Fibroblast of skin of left quadriceps (primary cell): ENCODE data around the gene RBM47.
A peak's percentile ranks its signal among the peaks of the same experiment; 100 is the strongest.

Experiments
- DNase-seq, 2 experiments: peaks; one replicate each; pipeline ENCODE4 v3.0.0-alpha.2; 2013; ENCODE audit warnings: low read depth in 2 of 2

The RBM47 gene

DNA sequence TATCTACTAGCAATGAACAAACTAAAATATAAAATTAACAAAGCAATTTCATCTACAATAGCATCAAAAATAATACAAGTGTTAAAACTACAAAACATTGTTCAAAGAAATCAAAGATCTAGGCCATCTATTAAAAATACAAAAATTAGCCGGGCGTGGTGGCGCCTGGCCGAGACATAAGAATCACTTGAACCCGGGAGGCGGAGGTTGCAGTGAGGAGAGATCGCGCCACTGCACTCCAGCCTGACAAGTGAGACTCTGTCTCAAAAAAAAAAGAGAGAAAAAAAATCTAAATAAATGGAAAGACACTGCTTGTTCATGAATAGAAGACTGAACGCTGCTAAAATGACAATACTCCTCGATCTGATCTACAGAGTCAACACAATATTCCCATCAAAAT lies 139.2 kb downstream of the RBM47 start:
- no peak for DNase-seq

DNA sequence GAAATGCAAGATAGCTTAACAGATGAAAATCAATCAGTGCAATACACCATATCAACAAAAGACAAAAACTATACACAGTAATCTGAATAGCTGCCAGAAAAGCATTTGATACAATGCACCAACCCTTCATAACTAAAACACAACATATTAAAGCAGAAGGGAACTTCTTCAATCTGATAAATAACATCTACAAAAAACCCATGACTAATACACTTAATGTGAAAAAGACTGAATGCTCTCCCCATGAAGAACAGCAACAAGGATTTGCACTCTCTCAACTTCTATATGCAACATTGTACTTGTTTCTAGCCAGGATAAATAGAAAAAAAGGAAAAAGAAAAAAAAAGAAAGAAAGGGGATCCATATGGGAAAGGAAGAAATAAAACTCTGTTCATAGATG lies 139.7 kb downstream of the RBM47 start:
- no peak for DNase-seq

DNA sequence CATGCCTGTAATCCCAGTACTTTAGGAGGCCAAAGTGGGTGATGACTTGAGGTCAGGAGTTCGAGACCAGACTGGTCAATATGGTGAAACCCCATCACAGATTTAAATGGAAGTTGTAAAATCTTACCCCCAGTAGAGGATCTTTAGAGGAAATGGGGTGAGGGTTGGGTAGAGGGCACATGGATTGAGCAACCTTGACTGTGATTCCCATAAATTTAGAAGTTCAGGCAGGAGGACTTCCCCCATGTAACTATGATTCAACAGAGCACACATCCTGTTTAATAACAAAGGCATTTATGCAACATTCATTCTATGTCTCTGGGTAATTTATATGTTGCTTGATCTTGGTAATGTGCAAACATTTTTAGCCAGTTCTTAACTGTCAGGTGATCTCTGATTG lies 143.1 kb downstream of the RBM47 start:
- DNase-seq: peak; percentile 10 to 26

DNA sequence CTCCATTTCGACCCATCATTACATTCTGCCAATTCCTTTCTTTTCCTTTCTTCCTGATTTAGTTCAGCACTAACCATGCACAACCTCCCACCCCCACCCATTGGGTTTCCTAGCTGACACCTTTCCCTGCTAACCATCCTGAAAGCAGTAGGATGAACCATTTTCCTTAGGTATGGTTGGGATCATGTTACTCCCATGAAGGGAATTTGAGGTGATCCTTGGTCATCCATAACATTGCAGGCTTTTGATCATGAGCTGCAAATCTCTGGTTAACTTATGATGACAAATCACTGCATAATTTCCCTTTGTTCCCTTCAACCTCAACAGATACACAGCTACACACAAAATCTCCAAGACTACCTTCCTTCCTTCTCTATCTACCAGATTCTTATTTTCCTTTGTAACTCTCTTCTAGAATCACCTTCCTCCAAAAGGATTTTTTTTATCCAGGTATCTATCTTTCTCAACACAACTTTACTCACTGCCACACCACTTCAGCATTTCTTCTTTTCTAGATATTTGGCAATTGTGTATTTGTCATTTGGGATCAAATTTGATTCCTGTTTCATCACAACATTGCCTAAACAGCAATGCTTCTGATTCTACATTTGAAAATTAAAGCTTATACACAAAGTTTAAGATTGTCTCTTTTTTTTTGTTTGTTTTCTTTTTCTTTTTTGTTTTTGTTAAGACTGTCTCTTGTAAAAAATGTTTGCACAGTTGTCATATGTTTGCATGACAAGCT lies 145.1 kb downstream of the RBM47 start:
- no peak for DNase-seq

DNA sequence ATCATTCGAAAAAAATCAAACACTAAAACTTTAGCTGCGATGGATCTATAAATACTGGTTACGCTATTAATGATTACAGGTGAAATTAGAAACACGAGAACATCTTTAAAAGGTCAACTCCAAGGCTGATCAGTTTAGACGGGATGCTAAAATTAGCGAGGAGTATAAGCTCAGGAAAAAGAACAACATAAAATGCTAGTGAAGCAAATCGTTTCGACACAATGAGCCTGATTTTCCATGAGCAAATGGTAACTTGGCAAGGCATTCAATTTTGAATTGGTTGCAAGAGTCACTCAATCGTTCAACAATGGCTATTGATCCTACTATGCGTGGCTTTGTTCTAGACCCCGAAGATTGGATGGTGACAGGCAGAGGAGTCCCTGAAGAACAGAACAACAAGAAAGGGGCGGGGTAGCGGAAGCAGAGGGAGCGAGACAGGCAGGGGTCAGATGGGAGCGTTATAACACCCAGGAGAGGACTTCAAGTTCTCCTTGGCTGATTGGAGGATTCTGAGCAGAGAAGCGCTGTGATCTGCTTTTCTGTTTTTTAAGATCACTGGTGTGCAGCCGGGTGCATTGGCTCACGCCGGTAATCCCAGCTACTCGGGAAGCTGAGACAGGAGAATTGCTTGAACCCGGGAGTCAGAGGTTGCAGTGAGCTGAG lies 146.5 kb downstream of the RBM47 start:
- no peak for DNase-seq

DNA sequence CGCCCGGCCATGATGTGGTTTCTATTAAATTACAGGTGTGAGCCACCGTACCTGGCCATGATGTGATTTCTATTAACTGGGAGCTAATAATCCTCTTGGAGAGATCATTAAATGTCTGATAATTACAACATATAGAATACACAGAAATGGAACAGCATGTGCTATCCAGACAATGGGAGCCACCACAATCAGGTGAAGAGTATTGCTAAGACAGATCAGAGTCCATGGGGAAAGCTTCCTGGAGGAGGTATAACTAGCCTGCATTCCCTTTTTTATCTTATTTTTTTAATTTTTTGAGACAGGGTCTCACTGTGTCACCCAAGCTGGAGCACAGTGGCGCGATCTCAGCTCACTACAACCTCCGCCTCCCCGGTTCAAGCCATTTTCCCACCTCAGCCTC lies 147.7 kb downstream of the RBM47 start:
- DNase-seq: no peak

DNA sequence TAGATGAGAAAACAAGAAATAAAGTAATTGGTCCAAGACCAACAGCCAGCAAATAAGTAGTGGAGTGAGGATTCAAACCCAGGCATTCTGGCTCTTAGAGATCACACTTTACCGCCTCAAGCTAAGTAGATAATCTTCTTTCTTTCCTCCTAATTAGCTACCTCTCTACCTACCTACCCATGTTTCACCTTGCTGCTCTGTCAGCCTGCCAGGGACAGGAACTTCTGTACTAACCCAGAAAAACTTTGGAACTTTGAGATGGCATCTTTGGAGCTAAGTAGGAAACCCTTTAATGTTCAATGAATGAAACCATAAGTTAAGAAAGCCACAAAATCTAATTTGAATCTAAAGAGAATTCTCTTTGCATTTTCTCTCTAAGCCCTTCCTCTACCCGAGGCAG lies 149.4 kb downstream of the RBM47 start:
- DNase-seq: no peak

DNA sequence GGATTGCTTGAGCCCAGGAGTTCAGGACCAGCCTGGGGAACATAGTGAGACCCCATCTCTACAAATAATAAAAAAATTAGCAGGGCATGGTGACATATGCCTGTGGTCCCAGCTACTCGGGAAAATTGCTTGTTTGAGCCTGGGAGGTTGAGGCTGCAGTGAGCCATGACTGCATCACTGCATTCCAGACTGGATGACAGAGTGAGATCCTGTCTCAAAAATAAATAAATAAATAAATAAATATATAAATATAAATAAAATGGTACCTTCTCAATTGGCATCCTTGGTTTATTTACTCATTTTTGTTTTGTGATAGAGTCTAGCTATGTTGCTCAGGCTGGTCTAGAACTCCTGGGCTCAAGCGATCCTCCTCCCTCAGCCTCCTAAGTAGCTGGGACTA lies 150.3 kb downstream of the RBM47 start:
- no peak for DNase-seq

DNA sequence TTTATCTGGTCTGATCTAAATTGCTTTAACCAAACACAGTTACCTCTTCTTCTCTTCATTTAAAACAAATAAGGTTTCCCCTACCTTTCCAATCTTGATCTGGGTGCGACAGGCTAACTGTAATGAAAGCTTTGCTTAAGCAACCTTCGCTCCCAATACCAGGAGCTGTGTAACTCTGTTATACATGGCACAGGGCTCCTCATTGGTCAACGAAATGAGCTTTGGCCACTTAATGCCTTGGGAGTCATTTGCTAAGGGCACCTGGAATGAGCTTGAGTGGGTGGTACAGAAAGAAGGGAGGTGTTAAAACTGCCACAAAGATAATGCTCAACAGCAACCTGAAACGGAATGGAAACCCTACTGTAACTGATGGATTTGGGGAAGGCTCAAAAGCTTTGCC lies 154.1 kb downstream of the RBM47 start:
- no peak for DNase-seq

DNA sequence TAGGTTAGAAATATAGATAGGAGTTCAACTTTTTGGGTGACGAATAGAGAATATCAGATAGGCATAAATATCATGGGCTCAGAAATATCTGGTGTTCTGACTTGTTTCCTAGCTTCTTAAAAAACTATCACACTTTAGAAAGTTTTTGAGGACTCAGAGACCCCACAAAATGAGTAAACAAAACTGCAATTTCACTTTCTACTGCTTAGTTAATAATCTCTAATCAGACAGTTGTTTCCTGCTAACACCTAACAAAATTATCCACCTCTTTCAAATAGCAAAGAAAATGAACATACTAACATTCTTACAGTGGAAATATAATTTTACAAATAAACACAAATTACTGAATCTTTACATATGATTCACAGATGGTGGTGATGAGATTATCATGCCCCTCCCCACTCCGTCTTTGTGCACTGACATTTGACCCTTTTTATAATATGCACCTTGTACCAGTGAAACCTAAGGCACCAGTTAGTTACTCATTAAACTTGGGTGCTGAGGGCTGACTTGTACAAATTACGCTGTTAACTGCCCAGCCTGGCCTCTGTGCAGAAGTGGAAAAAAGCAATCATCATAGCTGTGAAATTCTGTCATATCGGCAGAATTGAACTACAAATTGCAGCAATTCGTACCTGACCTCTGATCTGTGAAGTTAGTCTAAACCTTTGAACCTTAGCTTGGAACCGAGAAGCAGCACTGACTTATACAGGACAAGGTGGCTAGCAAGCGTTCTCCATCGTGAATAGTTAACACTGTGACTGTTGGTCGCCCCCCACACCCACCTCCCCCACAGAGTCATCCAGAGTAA lies 155.9 kb downstream of the RBM47 start:
- no peak for DNase-seq

DNA sequence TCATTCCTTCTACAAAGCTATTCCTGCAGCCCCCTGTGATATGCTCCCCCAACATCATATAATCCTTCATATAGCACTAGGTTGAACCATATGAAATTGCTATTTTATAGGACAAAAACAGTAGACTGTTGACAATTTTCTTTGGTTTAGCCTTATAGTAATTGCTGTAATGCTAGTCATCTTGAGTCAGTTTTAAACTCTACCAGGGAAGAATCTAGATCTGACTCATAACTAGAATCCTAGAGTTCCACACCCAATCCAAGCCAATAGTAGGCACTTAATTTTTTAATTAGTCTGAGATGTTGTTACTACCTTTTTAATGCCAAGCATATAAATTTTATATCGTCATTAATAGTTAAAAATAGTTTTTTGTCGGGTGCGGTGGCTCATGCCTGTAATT lies 157.7 kb downstream of the RBM47 start:
- DNase-seq: no peak

DNA sequence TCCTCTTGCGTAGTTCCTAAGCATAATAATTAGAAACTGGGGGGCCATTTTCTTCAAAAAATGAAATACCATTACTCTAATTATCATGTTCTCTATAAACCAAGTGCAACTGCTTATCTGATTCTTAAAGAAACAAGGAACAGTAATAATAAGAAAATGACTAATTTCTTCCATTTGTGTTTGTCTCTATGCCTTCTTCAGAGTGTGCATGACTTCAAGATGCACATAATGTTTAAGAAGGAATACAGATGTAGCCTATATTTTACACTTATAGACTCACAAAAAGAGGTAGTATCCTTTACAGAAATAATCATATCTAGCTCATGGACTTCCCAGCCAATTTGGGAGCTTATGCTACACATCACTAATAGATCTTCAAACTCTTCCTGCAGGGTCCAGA lies 162.9 kb downstream of the RBM47 start:
- DNase-seq: no peak

DNA sequence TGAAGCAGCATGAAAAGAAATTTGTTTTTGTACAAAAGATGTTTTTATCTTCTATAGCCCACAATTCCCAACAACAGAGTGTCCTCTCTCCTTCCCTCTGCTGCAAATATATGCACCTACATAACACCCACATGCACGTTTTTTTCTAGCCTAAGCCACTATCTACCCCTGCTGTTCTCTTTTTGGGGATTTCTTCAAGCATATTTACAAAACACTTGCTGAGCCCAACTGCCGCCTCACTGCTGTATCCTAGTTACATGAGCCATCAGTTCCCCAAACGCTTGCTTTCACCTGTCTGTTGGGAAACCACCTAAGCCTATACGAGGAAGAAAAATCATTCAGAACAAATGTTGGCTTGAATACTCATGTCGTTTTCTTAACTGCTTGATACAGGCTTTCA lies 167.3 kb downstream of the RBM47 start:
- no peak for DNase-seq

DNA sequence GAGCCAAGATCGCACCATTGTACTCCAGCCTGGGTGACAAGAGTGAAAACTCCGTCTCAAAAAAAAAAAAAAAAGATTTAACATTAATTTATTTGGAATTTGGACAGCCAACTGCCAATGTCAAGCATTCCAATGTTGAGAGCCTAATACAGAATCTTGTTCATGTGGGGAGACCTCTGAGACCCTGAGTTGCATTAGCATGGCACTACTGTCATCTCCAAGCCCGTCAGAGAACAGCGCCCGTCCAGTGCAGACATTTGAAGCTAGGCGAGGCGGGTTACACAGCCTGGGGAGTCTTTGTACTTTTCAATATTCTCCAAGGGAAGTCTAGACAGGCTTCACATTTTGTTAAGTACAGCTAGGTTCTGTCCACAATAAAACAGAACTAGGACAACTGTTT lies 167.8 kb downstream of the RBM47 start:
- DNase-seq: no peak

DNA sequence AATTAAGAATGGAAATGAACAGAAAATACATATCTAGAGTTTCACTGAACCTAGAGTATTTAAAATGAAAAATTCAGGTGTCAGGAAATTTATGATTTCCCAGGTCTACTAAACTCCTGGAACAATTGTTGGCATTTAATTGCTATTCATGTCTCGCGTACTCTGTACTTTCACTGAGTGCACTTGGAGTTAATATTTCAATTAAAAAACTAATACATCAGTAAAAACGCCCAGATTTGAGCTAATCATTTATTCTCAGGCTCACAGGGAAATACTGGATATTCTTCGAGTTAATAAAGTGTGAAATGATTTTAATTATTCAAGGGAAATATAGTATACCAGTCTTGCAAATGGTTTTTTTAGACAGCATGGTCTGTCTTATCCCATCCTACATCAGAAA lies 168.6 kb downstream of the RBM47 start:
- no peak for DNase-seq

DNA sequence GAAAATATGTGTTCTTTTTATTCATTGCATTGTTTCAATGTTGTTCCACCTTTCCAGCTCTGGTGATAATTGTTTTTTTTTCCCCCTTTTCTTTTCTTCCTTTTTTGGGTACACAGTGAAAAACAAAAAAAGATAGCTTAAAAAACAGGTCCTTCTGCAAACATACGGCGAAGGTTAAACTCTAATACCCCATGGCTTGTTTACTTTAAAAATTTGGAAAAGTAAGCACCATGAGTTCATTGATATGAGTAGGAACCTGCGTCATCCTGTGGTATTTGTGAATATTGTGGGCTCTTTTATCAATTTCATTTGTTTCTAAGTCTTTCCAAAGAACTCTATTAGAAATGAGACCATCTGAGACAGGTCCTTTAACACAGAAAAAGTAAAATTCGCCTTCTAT lies 171.0 kb downstream of the RBM47 start:
- no peak for DNase-seq

DNA sequence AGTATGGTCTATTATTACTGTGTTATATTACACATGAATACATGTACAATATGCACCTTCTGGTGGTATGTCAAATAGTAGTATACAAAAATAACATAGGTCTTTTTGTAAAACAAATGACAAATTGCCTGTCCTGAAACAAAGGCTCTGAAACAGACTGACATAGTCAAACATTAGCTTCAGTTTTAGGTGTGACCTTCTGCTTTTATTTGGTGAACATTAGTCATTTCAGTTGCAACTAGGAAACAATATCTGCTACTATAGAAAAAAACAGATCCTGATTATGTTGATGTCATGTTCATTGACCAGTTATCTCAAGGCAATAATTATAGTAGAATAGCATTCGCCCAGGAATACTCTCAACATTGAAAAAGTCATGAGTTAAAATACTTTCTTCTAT lies 171.6 kb downstream of the RBM47 start:
- DNase-seq: no peak

DNA sequence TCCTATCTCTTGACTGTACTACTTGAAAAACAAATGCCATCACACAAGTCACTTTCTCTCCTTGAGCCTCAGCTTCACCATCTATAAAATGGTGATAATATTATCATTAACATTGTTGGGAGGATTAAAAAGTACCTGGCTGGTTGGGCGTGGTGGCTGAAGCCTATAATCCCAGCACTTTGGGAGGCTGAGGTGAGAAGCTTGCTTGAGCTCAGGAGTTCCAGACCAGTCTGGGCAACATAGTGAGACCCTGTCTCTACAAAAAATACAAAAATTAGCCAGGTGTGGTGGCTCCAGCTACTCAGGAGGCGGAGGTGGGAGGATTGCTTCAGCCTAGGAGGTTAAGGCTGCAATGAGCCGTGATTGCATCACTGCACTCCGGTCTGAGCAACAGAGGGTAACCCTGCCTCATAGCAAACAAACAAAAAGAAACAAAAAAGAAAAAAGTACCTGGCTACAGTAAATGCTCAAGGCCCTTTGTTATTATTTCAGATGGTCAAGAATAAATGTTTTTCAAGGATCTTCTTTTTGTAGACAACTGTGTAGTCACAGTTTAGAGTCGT lies 174.2 kb downstream of the RBM47 start:
- DNase-seq: no peak

DNA sequence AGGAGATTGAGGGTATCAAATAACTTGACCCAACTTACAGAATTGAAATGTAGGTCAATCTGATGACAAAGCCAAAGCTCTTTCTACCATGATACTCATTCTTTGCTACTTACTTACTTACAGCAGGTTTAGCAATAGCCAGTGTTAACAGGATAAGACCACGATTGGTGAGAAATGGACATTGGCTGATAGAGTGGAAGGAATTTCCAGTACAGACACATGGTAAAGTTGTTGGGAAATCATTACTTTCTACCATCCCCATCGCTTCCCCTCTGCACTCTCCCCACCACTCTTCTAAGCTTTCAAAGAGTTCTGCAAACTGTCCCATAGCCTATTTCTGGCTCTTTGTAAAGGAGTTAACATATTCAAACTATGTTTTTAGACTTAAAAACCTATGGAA lies 174.8 kb downstream of the RBM47 start:
- DNase-seq: no peak

DNA sequence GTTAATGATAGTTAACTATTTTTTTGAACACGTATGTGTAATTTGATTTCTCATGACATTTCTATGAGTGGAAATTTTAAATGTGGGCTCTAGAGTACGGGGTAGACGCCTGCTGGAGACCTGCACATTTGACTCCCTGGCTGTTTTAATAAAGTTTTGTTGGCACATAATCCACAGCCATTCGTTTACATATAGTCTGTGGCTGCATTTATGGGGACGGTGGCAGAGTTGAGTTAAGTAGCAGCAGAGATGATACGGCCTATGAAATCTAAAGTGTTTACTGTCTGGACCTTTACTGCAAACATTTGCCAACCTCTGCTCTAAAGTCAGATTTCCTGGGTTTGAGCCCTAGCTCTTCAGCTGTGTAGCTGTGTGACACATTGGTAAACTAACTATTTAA lies 175.8 kb downstream of the RBM47 start:
- DNase-seq: no peak

DNA sequence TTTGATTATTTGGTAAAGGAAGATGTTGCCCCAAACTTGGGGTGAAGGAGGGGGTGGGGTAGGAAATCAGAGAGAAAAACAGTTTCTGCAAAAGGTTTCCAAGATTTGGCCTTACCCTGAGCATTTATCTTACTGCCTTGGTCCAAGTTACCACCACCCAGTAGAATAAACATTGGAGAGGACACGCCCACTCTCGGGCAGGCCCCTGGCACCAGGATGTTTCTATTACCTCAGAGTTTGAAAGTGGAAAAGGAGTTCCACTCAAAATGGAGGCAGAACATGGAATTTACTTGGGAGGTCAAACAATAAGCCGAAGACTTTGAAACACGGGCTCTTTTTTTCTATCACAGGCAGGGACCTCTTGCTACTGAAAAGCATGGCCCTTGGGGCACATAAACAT lies 180.8 kb downstream of the RBM47 start:
- no peak for DNase-seq

DNA sequence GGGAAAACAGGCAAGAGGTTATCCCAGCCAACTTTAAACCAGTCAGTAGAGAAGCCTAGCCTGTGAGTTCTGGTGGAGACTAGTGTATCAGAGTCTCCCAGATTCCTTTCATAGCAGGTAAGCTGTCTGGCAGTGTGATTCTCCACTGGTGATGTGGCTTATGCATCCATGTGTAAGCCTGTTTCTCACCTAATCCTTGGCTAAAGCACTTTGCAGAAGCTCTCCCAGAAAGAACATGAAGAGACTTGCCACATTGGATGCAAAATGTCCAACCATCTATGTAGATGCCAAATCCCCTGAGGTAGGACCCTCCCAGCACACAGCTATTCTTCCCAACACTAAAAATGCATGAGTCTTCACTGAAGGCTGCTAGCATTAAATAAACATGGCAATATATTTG lies 182.8 kb downstream of the RBM47 start:
- DNase-seq: no peak
